ENCODE measurements around the gene SPATA20.

SPATA20 gene

GRCh38 chr17:50579399-50579798, 32.4 kb downstream of the SPATA20 start:
- DNase-seq (ENCODE audit: low read depth) = no peak

DNA sequence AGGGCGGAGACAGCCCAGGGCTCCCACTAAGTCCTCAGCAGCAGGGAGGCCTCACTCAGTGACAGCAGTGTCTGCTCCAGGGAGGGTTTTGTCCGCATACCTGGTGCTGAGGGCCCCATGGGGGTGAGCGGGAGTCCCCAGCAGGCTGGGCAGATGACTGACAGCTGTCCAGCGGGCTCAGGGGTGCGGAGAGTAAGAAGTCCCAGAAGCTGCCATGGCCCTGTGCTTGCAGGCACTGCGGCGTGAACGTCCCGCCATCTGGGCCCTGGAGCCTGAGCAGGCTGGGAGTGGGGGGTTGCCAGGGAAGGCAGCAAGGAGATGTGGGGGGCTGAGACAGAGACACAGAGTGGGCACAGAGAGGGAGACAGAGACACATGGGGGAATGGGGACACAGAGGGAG, 33.7 kb downstream of the SPATA20 start:
- no peak for DNase-seq (ENCODE audit: low read depth)

- no peak for DNase-seq (ENCODE audit: low read depth)
Observed at GRCh38 chr17:50581316-50581715, 34.3 kb downstream of the SPATA20 start.

DNA sequence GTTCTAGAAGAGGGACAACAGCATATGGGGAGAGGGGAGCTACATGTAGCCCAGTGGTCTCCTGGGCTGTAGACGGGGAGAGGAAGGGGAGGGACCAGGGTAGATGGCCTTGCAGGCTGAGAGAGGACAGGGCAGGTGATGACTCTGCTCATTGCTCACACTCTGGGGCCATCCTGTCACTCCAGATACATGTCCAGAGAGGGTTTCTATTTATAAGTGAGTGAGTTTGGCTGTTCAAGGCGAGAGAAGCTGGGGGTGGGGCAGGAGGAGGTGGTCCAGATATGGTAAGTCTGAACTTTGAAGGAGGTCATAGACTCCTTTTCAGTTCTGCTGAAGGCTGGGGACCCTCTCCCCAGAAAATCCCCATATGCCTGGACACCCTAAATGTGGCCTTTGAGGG, 35.8 kb downstream of the SPATA20 start:
- no peak for DNase-seq (ENCODE audit: low read depth)

DNA sequence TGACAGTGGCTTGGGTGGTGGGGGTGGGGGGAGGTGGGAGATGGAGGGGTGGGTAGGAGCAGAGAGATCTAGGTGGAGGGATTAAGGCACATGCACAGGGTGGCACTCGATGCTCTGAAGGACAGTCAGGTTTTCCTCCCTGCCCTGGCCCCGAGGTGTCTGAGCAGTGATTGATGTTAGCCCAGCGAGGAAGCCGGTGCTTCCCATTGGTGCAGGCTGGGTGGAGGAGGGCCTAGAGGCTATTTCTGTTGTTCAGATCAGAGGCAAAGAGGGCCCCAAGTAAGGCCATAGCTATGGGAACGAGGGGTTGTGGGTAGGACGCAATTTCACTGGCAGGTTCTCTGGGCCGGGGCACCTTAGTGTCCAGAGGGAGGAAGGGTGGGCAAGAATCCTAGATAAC, 36.7 kb downstream of the SPATA20 start:
- DNase-seq (ENCODE audit: low read depth) = no peak

GRCh38 chr17:50584116-50584515, 37.1 kb downstream of the SPATA20 start:
- no peak for DNase-seq (ENCODE audit: low read depth)

DNA sequence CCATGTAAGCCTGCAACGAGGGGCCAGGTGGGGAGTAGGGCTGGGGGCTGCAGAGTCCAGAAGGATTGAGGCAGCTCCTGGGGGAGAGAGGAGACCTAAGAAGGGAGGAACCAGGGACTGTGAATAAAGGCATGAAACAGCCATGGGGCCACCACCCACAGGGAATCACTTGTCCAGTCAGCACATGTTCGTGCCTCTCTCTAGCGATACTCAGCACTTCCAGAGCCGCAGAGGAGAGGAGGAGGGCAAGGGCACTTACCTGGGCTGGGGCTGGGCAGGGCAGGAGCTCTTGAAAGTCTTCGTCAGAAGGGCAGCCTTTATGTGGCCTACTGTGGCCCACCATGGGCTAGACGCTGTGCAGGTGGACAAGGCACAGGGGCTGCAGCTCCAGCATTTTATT, 37.8 kb downstream of the SPATA20 start:
- DNase-seq (ENCODE audit: low read depth) = no peak

DNA sequence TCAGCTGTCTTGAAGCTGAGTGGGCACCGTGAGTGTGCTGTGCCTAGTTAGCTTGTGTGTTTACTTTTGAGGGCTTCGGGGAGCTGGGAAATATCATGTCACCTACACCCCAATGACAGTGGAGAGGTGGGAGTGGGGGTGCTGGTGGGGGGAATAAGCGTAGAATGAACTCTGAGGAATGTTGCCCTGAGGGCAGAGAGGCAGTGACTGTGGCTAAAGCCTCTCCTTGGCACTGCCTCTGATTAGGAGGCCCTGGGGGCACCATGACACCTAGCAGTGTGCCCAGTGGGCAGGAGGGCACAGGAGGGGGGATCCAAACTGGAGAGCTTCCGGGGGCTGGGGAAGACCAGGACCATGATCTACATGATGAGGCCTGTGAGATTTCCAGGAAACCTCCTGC, 38.4 kb downstream of the SPATA20 start:
- DNase-seq (ENCODE audit: low read depth) = no peak

DNA sequence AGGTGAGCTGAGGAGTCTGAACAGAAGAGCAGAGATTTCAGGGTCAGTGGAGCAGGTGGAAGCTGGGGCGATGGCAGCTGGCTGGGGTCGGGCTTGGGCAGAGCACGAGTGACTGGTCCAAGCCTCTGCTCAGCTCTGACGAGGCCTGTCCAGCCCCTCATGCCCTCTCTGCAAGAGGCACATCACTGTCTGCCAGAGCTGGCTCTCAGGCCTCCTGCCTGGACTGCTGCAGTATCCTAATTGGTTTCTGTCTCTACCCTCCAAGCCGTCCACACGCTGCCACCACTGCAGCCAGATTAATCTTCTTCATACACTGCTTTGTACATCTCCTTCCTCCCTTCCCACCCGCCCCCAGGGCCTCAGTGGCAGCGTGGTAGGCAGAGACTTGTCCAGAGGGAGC, 38.9 kb downstream of the SPATA20 start:
- no peak for DNase-seq (ENCODE audit: low read depth)

- no peak for DNase-seq (ENCODE audit: low read depth)
Observed at GRCh38 chr17:50586421-50587247, 39.7 kb downstream of the SPATA20 start.

- no peak for DNase-seq (ENCODE audit: low read depth)
Observed at GRCh38 chr17:50587571-50587970, 40.6 kb downstream of the SPATA20 start.

DNA sequence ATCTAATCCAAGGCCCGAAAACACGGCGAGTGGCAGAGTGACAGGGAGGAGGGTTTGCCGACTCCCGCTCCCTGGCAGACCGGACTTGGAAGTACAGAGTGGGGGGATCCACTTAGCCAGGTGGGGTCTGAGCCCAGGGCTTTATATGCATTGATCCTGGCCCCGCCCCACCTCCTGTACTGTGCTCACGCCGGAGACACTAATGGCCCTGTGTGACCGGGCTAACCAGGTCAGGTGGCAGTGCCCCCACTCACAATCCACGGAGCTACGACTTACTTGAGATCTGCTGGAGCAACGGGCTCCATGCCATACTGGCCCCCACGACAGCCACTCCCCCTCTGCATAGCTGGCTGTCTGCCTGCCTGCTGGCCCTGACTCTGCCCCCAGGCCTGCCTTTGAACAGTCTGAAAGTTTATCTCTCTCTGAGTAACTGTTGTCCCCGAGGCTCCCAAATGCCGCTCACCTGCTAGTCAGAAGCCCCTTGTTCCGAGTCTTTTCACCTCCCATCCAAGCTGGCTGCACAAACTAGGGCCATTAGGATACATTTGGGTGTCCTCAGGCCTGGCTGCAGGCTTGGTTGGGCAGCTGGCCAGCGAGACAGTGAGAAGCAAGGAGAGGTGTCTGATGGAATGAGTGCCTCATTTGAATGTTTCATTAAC, 41.5 kb downstream of the SPATA20 start:
- DNase-seq (ENCODE audit: low read depth) = no peak

DNA sequence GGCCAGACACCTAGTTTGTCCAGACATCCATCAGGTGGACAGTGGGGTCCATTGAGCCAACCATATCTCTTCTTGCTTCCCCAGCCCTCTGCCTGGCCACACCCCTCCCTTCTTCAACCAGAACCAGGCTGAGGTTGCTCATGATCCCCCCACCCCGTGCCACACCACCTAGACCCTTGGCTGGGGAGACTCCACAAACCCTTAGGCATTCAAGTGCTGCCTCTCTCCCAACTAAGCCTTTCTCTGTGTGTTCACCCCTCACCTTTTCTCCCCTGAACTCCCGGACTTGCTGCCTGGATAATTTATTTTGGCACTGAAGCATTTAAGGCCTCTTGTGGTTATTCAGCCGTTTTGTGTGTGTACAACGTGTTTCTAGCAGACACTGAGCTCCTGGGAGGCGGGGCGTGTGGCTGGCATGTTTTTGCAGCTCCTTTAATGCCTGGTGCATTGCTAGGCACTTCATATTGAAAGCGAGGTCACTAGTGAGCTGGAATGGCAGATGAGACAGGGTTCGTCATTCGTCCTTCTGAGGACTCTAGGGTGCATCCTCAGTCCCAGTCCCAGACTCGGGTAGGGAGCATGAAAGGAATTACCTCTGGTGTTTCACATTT, 42.2 kb downstream of the SPATA20 start:
- no peak for DNase-seq (ENCODE audit: low read depth)

DNA sequence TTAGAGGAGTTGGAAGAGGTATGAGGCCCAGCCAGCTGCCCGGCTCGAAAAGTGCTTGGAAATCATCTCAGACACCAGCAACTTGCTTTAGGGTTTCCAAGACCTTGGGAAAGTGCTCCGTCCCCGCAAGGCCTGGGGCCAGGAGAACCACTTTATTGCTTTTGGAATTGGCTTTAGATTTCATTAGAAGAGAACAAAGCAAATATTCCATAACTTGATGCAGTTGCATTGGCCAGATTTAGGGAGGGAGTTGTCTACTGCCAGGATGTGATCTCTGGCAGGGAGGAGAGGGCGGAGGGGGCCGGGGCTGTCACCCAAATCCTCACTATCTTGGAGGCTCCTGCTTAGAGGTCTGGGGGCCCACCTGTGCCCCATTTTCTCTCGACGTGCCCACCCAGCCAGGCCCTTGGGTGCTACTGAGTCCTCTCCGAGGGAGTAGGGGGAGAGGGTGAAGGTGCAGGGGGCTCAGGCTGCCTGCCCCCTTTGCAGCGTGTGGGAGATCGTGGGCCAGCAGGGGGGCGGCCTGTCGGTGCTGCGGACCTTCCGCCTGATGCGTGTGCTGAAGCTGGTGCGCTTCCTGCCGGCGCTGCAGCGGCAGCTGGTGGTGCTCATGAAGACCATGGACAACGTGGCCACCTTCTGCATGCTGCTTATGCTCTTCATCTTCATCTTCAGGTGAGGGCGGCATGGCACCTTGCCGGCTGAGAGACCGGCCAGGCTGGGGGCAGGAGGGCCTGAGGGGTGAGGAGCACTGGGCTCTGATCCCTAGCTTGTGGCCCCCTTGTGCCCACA, 44.2 kb downstream of the SPATA20 start:
- DNase-seq (ENCODE audit: low read depth) = no peak

- DNase-seq (ENCODE audit: low read depth) = no peak
Observed at GRCh38 chr17:50593321-50593720, 46.3 kb downstream of the SPATA20 start.

GRCh38 chr17:50594128-50594823, 47.3 kb downstream of the SPATA20 start:
- DNase-seq (ENCODE audit: low read depth) = no peak

GRCh38 chr17:50594892-50595291, 47.9 kb downstream of the SPATA20 start:
- no peak for DNase-seq (ENCODE audit: low read depth)

- DNase-seq (ENCODE audit: low read depth) = no peak
Observed at GRCh38 chr17:50596191-50597037, 49.4 kb downstream of the SPATA20 start.

GRCh38 chr17:50598487-50598886, 51.5 kb downstream of the SPATA20 start:
- DNase-seq (ENCODE audit: low read depth) = no peak

- DNase-seq (ENCODE audit: low read depth) = no peak
Observed at GRCh38 chr17:50599606-50600005, 52.6 kb downstream of the SPATA20 start.

DNA sequence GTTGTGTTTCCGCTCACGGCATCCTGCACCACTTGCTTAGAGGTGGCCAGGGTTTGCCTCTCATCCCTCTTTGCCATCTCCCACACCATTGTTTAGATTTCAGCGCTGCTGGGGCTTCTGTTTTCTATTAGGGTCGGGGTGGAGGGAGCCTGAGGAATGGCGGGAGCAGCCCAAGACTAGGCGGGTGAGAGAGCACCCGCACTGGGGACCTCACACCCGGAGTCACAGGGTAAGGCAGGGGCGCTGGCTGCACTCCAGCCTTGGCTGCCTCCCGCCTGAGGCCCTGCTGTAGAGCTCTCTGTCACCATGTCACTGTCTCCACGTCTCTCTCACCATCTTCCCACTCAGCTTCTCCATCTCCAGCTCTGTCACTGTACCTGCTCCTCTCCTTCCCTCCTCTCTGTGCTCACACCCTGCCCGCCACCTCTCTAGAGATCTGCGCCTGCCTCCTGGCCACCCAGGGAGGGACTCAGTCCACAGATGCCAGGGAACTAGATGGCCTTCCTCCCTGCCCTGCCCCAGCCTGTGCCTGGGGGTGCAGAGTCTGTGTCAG, 54.9 kb downstream of the SPATA20 start:
- DNase-seq (ENCODE audit: low read depth) = no peak

Data from activated T-cell treated with anti-CD3 and anti-CD28 coated beads for 1 hour (primary cell).